Measurements from ENCODE around the gene CWC27. TPM values are rescaled to one million over a fixed set of nuclear protein-coding genes. Genes with fewer than 3 reads are reported as not detected.

The CWC27 gene
- total RNA-seq, 1 donor from 2014 or later: 28.9 TPM

GRCh38 chr5:64859881-64860280 lies 91.2 kb downstream of the CWC27 start:
- H3K36me3 Mint-ChIP-seq (ENCODE audit: low read depth): peaks cover 11% of the 10 kb centered on the region
- ChIA-PET CTCF (no interaction called here), POLR2A (no interaction called here)
- no peak overlapping the region for H3K4me3 Mint-ChIP-seq
- TF ChIP-seq CTCF (IDR thresholded peaks at IDR 0.05): no peak
- DNase-seq (no peak), ATAC-seq (ENCODE audit: low read depth) (no peak)
- H3K27me3 Mint-ChIP-seq: no peaks in the 10 kb centered on the region
- H3K4me1 Mint-ChIP-seq: no peaks in the 10 kb centered on the region
- intact Hi-C loops (cut with micrococcal nuclease): no loop called here
- no peaks in the 10 kb centered on the region for H3K9me3 Mint-ChIP-seq
- no peak overlapping the region for H3K27ac Mint-ChIP-seq

GRCh38 chr5:64861281-64861680 lies 92.6 kb downstream of the CWC27 start:
- no peak for DNase-seq
- TF ChIP-seq CTCF (IDR thresholded peaks at IDR 0.05): no peak
- no peaks in the 10 kb centered on the region for H3K4me1 Mint-ChIP-seq
- CTCF ChIA-PET: no interaction called here
- no peak overlapping the region for H3K27ac Mint-ChIP-seq
- no peak overlapping the region for H3K4me3 Mint-ChIP-seq
- POLR2A ChIA-PET: no interaction called here
- H3K36me3 Mint-ChIP-seq (ENCODE audit: low read depth): peaks cover 8% of the 10 kb centered on the region
- no peak for ATAC-seq (ENCODE audit: low read depth)
- intact Hi-C loops (cut with micrococcal nuclease): no loop called here
- no peaks in the 10 kb centered on the region for H3K9me3 Mint-ChIP-seq
- H3K27me3 Mint-ChIP-seq: no peaks in the 10 kb centered on the region

GRCh38 chr5:64864171-64864570 lies 95.4 kb downstream of the CWC27 start:
- intact Hi-C loops (cut with micrococcal nuclease): no loop called here
- no peaks in the 10 kb centered on the region for H3K4me1 Mint-ChIP-seq
- DNase-seq: no peak
- no peak overlapping the region for H3K4me3 Mint-ChIP-seq
- ATAC-seq (ENCODE audit: low read depth): no peak
- ChIA-PET POLR2A (no interaction called here), CTCF (no interaction called here)
- H3K36me3 Mint-ChIP-seq (ENCODE audit: low read depth): peaks cover 4% of the 10 kb centered on the region
- H3K27ac Mint-ChIP-seq: no peak overlapping the region
- no peaks in the 10 kb centered on the region for H3K27me3 Mint-ChIP-seq
- no peaks in the 10 kb centered on the region for H3K9me3 Mint-ChIP-seq
- no peak for TF ChIP-seq CTCF (IDR thresholded peaks at IDR 0.05)

GRCh38 chr5:64865662-64866061 lies 96.9 kb downstream of the CWC27 start:
- no peaks in the 10 kb centered on the region for H3K4me1 Mint-ChIP-seq
- DNase-seq (no peak), ATAC-seq (ENCODE audit: low read depth) (no peak)
- H3K27ac Mint-ChIP-seq: no peak overlapping the region
- H3K4me3 Mint-ChIP-seq: no peak overlapping the region
- CTCF ChIA-PET: no interaction called here
- TF ChIP-seq CTCF (IDR thresholded peaks at IDR 0.05): no peak
- POLR2A ChIA-PET: no interaction called here
- intact Hi-C loops (cut with micrococcal nuclease): no loop called here
- no peaks in the 10 kb centered on the region for H3K27me3 Mint-ChIP-seq
- H3K9me3 Mint-ChIP-seq: no peaks in the 10 kb centered on the region
- peaks cover 4% of the 10 kb centered on the region for H3K36me3 Mint-ChIP-seq (ENCODE audit: low read depth)

- no peak for ATAC-seq (ENCODE audit: low read depth)
- Mint-ChIP-seq H3K4me1 (no peaks in the 10 kb centered on the region), H3K36me3 (ENCODE audit: low read depth) (no peaks in the 10 kb centered on the region), H3K4me3 (no peak overlapping the region), H3K9me3 (no peaks in the 10 kb centered on the region), H3K27me3 (no peaks in the 10 kb centered on the region), H3K27ac (no peak overlapping the region)
- no peak for DNase-seq
- no peak for TF ChIP-seq CTCF (IDR thresholded peaks at IDR 0.05)
- CTCF ChIA-PET: no interaction called here
- POLR2A ChIA-PET: no interaction called here
- intact Hi-C loops (cut with micrococcal nuclease): no loop called here
These were observed 100.7 kb downstream of the CWC27 start for GRCh38 chr5:64869419-64869818.

Data from activated B cell treated with CpG ODN at 0.5 μM for 24 hours (primary cell).